Neural cell (in vitro differentiated cells): ENCODE data around the gene CD247. TPM values are rescaled to one million over a fixed set of nuclear protein-coding genes. Genes with fewer than 3 reads are reported as not detected.
A peak's percentile ranks its signal among the peaks of the same experiment; 100 is the strongest.

Source experiments
- H2AFZ ChIP-seq: fragments of 200-600, 300-800 bp; sonication (generic), shearing (Covaris generic); 2 replicates; pipeline ENCODE4 v1.6.0; 2014; ENCODE audit warnings: low read depth, mild to moderate bottlenecking, antibody characterized with exemption, low read length, moderate library complexity
- H3F3A ChIP-seq: fragments of 200-600 bp; shearing (Covaris generic); 2 replicates; pipeline ENCODE4 v1.6.1; 2016; ENCODE audit warnings: mild to moderate bottlenecking, moderate library complexity, mixed read lengths, antibody characterized with exemption, low read length; ENCODE audit not compliant: insufficient read depth, poor library complexity, severe bottlenecking
- H3K27ac ChIP-seq: fragments of 200-600, 300-800 bp; sonication (generic), shearing (Covaris generic); 2 replicates; pipeline ENCODE4 v1.5.1; 2014; ENCODE audit warnings: mild to moderate bottlenecking, low read length, moderate library complexity
- H3K27me3 ChIP-seq: fragments of 300-800, 200-600 bp; sonication (generic), shearing (Covaris generic); 2 replicates; pipeline ENCODE4 v1.6.0; 2014; ENCODE audit warnings: mild to moderate bottlenecking, low read depth, low read length, moderate library complexity; ENCODE audit not compliant: insufficient read depth
- H3K36me3 ChIP-seq: fragments of 300-800, 200-600 bp; sonication (generic), shearing (Covaris generic); 2 replicates; pipeline ENCODE4 v1.5.1; 2014; ENCODE audit warnings: mild to moderate bottlenecking, antibody characterized with exemption, low read length, moderate library complexity; ENCODE audit not compliant: insufficient read depth
- H3K4me2 ChIP-seq: fragments of 300-800, 200-600 bp; sonication (generic), shearing (Covaris generic); 2 replicates; pipeline ENCODE4 v1.6.0; 2014; ENCODE audit warnings: mild to moderate bottlenecking, low read length
- H3K4me3 ChIP-seq: fragments of 300-800, 200-600 bp; sonication (generic), shearing (Covaris generic); 2 replicates; pipeline ENCODE4 v1.5.1; 2014; ENCODE audit warnings: mild to moderate bottlenecking, low read length, moderate library complexity
- H3K79me2 ChIP-seq: fragments of 200-600 bp; shearing (Covaris generic); replicated peaks from 2 replicates; pipeline ENCODE4 v1.6.0; 2014; ENCODE audit warnings: mild to moderate bottlenecking, low read length, moderate library complexity; ENCODE audit not compliant: insufficient read depth
- H3K9ac ChIP-seq: fragments of 300-800, 200-600 bp; sonication (generic), shearing (Covaris generic); 2 replicates; pipeline ENCODE4 v1.6.1; 2016; ENCODE audit warnings: mild to moderate bottlenecking, low read length, mixed read lengths
- H3K9me2 ChIP-seq: fragments of 200-600 bp; shearing (Covaris generic); 2 replicates; pipeline ENCODE4 v1.6.1; 2016; ENCODE audit warnings: mild to moderate bottlenecking, low read length, mixed read lengths; ENCODE audit not compliant: insufficient read depth
- H3K9me3 ChIP-seq: fragments of 200-600, 300-800 bp; sonication (generic), shearing (Covaris generic); 2 replicates; pipeline ENCODE4 v1.6.1; 2016; ENCODE audit warnings: mild to moderate bottlenecking, mixed run types, low read length, moderate library complexity, mixed read lengths
- H4K20me1 ChIP-seq: fragments of 200-600 bp; shearing (Covaris generic); 2 replicates; pipeline ENCODE4 v1.6.1; 2016; ENCODE audit warnings: mild to moderate bottlenecking, mixed run types; ENCODE audit not compliant: insufficient read depth
- CTCF ChIP-seq: fragments of 450-650 bp; IDR thresholded peaks from 2 replicates; pipeline ENCODE4 v1.5.1; 2014; ENCODE audit warnings: antibody characterized with exemption, mild to moderate bottlenecking, moderate library complexity; ENCODE audit not compliant: poor library complexity, severe bottlenecking
- EP300 ChIP-seq: fragments of 450-650 bp; conservative IDR thresholded peaks from 2 replicates; pipeline ENCODE4 v1.6.1; 2014; ENCODE audit warnings: antibody characterized with exemption, mild to moderate bottlenecking, moderate library complexity; ENCODE audit not compliant: poor library complexity, severe bottlenecking
- EZH2 ChIP-seq: fragments of 200-600, 300-800 bp; shearing (Covaris generic), sonication (generic); IDR thresholded peaks from 2 replicates; pipeline ENCODE4 v1.6.1; 2014; ENCODE audit warnings: antibody characterized with exemption, low read length, borderline replicate concordance, mild to moderate bottlenecking; ENCODE audit not compliant: insufficient read depth, poor library complexity, severe bottlenecking
- MXI1 ChIP-seq: fragments of 450-650 bp; conservative IDR thresholded peaks from 2 replicates; pipeline ENCODE4 v1.6.1; 2014; ENCODE audit warnings: antibody characterized with exemption, mild to moderate bottlenecking; ENCODE audit not compliant: poor library complexity, severe bottlenecking
- POLR2AphosphoS5 ChIP-seq: IDR thresholded peaks from 2 replicates; pipeline ENCODE4 v1.6.1; 2012
- RAD21 ChIP-seq: fragments of 450-650 bp; conservative IDR thresholded peaks from 2 replicates; pipeline ENCODE4 v1.6.1; 2014; ENCODE audit warnings: antibody characterized with exemption, mild to moderate bottlenecking, moderate library complexity
- REST ChIP-seq: IDR thresholded peaks from 2 replicates; pipeline ENCODE4 v1.6.1; 2012; ENCODE audit warnings: borderline replicate concordance
- SMC3 ChIP-seq: fragments of 450-650 bp; conservative IDR thresholded peaks from 2 replicates; pipeline ENCODE4 v1.6.1; 2014; ENCODE audit warnings: antibody characterized with exemption, mild to moderate bottlenecking, moderate library complexity; ENCODE audit not compliant: poor library complexity
- TAF1 ChIP-seq: IDR thresholded peaks from 2 replicates; pipeline ENCODE4 v1.6.1; 2012; ENCODE audit warnings: low read depth
- polyA plus RNA-seq: library from polyadenylated mRNA; depleted of rRNA; stranded (reverse); fragments of >200 nt; gene quantifications from 2 replicates; pipeline ENCODE4 v1.2.3, GENCODE V29; 2014

CD247 gene
- polyA plus RNA-seq, 1 donor from 2014 or later = not detected

GRCh38 chr1:167554028-167554779, 35.9 kb upstream of the CD247 start:
- TF ChIP-seq TAF1 = no peak
- TF ChIP-seq RAD21 = no peak
- Histone ChIP-seq H3K36me3 (no peaks in the 10 kb centered on the region), H3K4me2 (peak overlapping the region; percentile 98), H3K4me3 (peak overlapping the region; percentile 90), H3K9me3 (no peaks in the 10 kb centered on the region), H4K20me1 (no peaks in the 10 kb centered on the region), H3K79me2 (no peaks in the 10 kb centered on the region), H3K27me3 (no peaks in the 10 kb centered on the region), H3K9me2 (no peaks in the 10 kb centered on the region), H3K9ac (peak overlapping the region; percentile 48), H3K27ac (peak overlapping the region; percentile 32), H3F3A (no peaks in the 10 kb centered on the region), H2AFZ (peak overlapping the region; percentile 75)

GRCh38 chr1:167553136-167554027, 35.1 kb upstream of the CD247 start, which contains the start of gene CREG1:
Gene CREG1 (minus strand): TSS chr1:167553762.
- Histone ChIP-seq H3K4me2 (peak within 1 kb of the TSS; percentile 98), H3K79me2 (no peaks in the 10 kb centered on the region), H3K27ac (peak within 1 kb of the TSS; percentile 32), H3K4me3 (peak within 1 kb of the TSS; percentile 90), H3F3A (no peaks in the 10 kb centered on the region), H2AFZ (peak within 1 kb of the TSS; percentile 75), H3K9ac (peak within 1 kb of the TSS; percentile 67), H4K20me1 (no peaks in the 10 kb centered on the region), H3K27me3 (no peaks in the 10 kb centered on the region), H3K9me3 (no peaks in the 10 kb centered on the region), H3K36me3 (no peaks in the 10 kb centered on the region), H3K9me2 (no peaks in the 10 kb centered on the region)
- TF ChIP-seq MXI1 (peak; percentile 87), TAF1 (no peak), RAD21 (no peak), EZH2 (no peak), POLR2AphosphoS5 (peak; percentile 77), SMC3 (peak; percentile 42), REST (peak; percentile 11), EP300 (peak; percentile 60), CTCF (peak; percentile 59)
